GM18909 (cell line): Measurements from ENCODE around the gene CRYBB1.

Source experiments
- ATAC-seq: cut with Tn5 transposase; IDR thresholded peaks from one replicate; pipeline ENCODE4 v1.9.1; 2021; ENCODE audit warnings: mild to moderate bottlenecking; ENCODE audit not compliant: unreplicated experiment, poor library complexity

Gene CRYBB1

GRCh38 chr22:26581633-26582168 is 36.1 kb downstream of the CRYBB1 start:
- ATAC-seq = no peak

DNA sequence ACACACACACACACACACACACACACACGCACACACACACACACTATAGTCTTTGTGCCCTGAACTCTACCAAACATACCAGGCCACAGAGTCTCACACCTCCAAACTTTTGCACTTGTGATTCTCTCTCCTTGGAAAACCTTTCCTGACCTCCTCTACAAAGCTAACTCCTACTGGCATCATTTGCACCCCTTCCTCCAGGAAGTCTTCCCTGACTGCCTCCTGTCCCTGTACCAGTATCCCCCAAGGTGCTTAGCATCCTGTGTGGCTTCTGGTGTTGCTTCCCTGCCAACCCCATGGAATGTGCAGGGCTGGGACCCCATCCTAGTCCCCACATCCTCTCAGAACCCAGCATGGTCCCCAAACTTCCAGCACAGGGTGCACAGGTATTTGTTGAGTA is 36.8 kb downstream of the CRYBB1 start:
- no peak for ATAC-seq

DNA sequence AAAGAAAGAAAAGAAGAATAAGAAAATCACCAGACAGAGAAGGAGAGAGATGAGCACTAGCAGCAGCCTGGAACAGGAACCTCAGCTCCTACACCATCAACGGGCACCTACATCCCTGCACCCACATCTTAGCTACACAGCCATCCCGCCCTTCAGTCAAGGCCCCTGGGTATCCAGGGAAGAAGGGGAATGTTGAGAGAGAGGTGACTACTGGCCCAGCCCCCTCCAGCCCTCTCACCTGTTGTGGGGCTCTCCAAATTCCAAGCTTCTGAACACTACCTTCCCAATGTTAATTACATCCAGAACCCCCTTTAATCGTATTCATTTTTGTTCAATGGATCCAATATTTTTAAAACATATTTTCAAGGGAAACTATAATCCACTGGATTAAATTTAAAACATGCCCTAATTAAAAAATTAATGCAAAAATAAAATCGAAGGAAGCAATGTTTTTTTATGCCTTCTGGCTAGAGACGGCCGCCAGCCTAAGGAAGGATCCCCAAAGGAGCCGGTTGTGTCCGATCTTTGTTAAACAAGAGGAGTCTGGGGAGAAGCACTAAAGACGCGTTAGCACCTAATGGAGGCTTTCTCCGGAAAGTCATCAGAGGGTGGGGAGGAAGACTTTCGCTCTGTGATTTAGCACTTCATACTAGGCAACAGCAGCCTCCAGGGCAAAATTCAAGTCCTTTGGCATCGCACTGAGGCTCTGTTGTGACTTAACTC is 37.4 kb downstream of the CRYBB1 start:
- ATAC-seq = no peak

DNA sequence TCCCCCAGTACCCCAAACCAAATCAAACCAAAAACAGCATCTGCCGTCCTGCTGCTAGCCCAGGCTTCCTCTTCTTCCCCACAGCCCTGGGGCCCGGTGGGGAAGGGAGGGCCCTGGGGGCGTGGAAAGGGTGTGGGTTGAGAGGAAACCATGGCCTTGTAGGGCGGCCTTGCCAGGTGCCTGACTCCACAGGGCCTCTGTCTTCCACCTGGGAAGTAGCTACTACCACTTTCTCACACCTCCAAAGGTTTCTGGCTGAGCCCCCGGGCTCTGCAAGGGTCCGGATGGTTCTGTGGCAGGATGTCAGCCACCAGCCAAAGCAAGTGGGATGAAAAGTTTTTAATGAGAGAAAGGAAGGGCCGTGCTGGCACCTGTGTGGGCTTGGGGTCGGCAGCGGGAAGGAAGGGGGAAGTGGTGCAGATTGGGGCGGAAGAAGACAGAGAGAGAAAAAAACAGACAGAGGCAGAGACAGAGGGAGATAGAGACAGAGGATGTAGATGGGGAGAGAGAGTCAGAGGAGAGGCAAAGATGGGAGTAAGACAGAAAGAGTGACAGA is 38.4 kb downstream of the CRYBB1 start:
- peak; percentile 68 for ATAC-seq

DNA sequence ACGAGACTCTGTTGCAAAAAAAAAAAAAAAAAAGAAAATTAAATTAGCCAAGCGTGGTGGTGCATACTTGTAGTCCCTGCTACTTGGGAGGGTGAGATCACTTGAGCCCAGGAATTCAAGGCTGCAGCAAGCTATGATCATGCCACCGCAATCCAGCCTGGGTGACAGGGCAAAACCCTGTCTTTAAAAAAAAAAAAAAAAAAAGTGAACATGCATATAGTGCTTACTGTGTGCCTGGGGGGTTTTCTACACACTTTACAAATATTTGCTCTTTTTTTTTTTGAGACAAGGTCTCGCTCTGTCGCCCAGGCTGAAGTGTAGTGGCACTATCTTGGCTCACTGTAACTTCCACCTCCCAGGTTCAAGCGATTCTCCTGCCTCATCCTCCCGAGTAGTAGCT is 40.7 kb downstream of the CRYBB1 start:
- no peak for ATAC-seq

DNA sequence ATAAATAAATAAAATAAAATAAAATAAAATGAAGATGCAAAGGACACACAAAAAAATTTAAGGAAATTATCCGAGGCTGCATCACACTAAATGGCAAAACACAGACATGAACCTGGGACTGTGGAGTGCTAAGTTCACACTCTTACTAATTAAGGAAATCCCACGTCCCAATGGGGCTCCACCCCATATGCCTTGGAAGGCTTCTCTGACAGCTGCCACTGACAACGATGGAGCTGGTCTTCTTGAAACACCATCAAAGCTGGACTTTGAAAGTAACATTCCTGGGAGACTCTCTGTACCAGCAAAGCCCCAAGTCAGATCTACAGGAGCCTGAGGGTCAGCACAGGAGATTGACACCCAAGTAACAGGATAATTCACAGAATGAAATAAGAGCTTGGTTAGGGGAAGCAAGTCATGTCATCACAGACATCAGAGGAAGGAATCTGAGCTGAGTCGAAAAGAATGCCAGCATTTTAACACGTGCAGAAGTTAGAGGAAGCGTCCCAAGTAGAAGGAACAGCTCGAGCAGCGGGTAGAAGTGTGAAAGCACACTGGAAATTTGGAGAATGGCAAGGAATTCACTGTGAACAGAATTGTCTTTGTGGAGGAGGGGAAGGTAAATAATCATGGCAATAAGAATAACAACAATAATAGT is 41.7 kb downstream of the CRYBB1 start:
- no peak for ATAC-seq

- ATAC-seq = no peak
These were observed 43.7 kb downstream of the CRYBB1 start for GRCh38 chr22:26574001-26574723.

- no peak for ATAC-seq
These were observed 44.7 kb downstream of the CRYBB1 start for GRCh38 chr22:26573026-26573662.

- no peak for ATAC-seq
These were observed 46.8 kb downstream of the CRYBB1 start for GRCh38 chr22:26570864-26571525.

- no peak for ATAC-seq
These were observed 47.7 kb downstream of the CRYBB1 start for GRCh38 chr22:26570115-26570514.

GRCh38 chr22:26568207-26568706 is 49.6 kb downstream of the CRYBB1 start:
- no peak for ATAC-seq

DNA sequence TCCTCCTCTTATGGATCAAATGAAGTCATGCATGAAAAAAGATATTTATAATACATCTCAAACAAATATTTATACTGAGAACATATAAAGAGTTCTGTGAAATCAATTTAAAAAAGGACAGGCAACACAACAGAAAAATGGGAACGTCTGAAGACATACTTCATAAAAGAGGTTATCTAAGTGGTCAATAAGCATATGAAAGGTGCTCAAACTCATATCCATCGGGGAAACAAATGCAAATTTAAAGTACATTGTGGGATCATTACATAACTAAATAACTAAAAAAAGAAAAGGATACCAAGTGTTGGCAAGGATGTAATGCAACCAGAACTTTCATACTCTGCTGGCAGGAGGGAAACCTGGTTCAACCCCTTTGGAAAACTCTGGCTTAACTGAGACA is 50.2 kb downstream of the CRYBB1 start:
- ATAC-seq = no peak

DNA sequence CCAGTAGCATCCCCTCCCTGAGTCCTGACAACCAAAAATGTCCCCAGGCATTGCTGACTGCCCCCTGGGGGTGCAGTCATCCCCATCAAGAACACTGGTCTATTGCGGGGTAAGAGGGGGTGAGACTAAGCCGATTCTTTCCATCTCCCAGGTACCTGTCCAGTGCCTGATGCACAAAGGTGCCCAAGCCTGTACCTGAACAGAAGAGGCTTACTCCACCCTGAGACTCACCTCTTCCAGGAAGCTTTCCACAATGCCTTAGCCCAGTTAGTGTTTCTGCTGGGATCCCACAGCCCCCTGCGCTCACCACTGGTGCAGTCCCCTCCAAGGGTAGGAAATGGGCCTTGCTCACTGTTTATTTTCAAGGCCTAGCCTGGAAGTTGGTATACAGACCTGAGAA is 50.8 kb downstream of the CRYBB1 start:
- no peak for ATAC-seq

DNA sequence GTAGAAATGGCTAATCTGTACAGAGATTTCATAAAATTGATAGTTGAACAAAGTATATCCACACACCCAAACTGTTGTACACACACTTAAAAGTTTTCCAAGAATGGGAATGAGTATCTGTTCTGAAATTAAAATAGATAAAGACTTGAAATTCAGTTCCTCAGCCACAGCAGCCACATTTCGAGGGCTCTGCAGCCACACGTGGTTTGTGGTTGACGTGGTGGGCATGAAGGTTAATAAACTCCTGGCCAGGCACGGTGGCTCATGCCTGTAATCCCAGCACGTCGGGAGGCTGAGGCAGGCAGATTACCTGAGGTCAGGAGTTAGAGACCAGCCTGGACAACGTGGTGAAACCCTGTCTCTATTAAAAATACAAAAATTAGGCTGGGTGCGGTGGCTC is 51.9 kb downstream of the CRYBB1 start:
- ATAC-seq = no peak

GRCh38 chr22:26565181-26565580 is 52.6 kb downstream of the CRYBB1 start:
- no peak for ATAC-seq

DNA sequence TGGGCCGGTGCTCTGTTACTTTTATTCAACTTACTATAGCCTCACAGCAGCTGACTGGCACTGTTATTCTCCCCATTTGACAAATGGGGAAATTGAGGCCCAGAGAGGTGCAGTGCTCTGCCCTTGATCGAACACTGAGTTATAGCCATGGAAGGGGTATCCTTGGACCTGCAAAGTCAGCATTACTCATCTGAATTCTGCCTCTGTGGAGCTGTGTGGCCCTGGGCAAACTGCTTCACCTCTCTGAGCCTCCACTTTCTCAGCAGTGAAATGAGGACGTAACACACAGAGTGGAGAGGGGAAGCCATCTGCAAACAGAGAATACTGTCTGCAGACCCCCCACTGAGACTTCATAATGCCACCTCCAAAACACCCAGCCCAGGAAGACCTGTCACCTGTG is 53.2 kb downstream of the CRYBB1 start:
- ATAC-seq = no peak

DNA sequence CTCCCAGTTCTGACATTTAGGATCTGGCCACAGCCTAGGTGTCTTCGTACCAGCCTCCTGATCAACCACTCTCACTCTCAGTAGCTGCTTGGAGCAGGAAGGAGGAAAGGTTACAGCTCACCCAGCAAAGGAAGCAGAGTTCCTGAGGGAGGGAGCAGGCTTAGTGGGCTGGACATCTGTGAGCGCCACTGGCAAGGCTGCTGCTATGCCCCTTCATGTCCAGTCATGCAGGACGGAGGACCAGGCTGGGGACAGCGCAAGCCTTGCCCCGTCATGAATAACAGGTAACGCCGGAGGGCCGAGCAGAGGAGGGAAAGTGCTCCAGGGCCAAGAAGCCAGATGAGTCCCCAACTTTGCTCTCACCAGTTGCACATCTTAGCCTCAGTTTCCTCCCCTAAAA is 53.6 kb downstream of the CRYBB1 start:
- ATAC-seq = no peak

GRCh38 chr22:26563022-26563421 is 54.8 kb downstream of the CRYBB1 start:
- no peak for ATAC-seq

DNA sequence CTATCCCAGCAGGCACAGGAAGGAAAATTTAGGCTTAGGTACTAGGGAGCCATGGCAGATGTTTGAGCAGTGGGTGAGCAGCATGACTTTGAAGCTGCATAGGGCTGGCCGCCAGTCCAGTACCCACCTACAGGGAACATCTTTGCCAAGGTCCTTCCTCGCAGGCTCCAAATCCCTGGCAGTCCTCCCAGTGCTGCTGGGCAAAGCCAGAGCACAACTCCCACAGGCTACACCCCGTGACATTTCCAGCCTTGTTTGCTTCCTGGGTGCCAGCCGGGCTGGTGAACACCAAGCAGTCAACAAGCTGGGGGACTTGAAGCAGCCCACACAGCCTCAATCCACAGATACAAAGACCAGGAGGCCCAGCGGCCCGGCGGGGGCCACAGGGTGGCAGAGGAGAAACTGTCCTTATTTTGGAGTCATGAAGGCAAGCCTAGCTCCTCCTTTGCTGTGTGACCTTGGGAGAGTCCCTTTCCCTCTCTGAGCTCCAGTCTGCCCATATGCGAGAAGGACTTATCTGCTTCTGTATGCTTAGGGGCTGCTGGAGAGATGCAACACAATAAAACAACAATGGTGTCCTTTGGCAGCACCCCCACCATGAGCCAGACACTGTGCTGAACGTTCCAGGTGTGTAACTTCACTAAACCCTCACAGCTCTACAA is 55.9 kb downstream of the CRYBB1 start:
- ATAC-seq = no peak
